Ovary (tissue), 3 donors: ENCODE data around the gene FADS2.

Source experiments
- POLR2A ChIP-seq: fragments of 450-650 bp; IDR thresholded peaks from one replicate; pipeline ENCODE4 v1.6.1; 2017; ENCODE audit warnings: antibody characterized with exemption, mild to moderate bottlenecking, moderate library complexity
- TF ChIP-seq, protein P1 (sequence below), 3 donors: fragments of 450-650 bp in 2 of 3; fragments of 200-600 bp in 1 of 3; IDR thresholded peaks; one replicate each; pipeline versions ENCODE4 v1.5.1 to v1.8.0; 2016 to 2022; ENCODE audit warnings: antibody characterized with exemption in 3 of 3, mild to moderate bottlenecking in 1 of 3
- donor health status: DM: no; HTN: no; CAD: no.

DNA sequence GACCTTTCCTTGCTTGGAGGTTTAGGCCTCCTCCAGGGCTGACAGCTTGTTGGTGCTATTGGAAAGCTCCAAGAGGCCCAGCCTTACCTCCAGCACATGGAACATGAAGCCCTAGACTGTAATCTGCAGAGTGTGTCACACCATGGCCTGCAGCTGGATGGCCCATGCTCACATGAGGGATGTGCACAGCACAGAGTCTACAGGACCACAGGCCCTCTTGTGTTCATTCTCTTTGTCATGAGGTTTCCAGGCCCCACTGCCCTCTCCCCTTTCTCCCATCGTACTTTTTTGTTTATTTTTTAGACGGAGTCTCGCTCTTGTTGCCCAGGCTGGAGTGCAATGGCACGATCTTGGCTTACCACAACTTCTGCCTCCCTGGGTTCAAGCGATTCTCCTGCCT lies 21.3 kb upstream of the FADS2 start:
- TF ChIP-seq, protein P1, sequence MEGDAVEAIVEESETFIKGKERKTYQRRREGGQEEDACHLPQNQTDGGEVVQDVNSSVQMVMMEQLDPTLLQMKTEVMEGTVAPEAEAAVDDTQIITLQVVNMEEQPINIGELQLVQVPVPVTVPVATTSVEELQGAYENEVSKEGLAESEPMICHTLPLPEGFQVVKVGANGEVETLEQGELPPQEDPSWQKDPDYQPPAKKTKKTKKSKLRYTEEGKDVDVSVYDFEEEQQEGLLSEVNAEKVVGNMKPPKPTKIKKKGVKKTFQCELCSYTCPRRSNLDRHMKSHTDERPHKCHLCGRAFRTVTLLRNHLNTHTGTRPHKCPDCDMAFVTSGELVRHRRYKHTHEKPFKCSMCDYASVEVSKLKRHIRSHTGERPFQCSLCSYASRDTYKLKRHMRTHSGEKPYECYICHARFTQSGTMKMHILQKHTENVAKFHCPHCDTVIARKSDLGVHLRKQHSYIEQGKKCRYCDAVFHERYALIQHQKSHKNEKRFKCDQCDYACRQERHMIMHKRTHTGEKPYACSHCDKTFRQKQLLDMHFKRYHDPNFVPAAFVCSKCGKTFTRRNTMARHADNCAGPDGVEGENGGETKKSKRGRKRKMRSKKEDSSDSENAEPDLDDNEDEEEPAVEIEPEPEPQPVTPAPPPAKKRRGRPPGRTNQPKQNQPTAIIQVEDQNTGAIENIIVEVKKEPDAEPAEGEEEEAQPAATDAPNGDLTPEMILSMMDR (IDR thresholded peaks at IDR 0.05), result no peak
- TF ChIP-seq POLR2A, result no peak
